ENCODE data around the gene MITD1. TPM values are rescaled to one million over a fixed set of nuclear protein-coding genes. Genes with fewer than 3 reads are reported as not detected.

MITD1 gene
- total RNA-seq, 4 donors from 2014 or later: 5.0 to 30.6 (median 24.0) TPM

- Histone ChIP-seq H3K4me1 (no peaks in the 10 kb centered on the region), H3K27ac (no peak overlapping the region), H3K9me3 (no peaks in the 10 kb centered on the region), H3K4me3 (no peak overlapping the region), H3K36me3 (peaks cover 0 to 44% (median 15%) of the 10 kb centered on the region in 4 donors), H3K27me3 (no peaks in the 10 kb centered on the region)
- intact Hi-C loops (cut with DNase I; ENCODE audit: low total_unique reads) (no loop called here), in situ Hi-C loops (cut with MboI; ENCODE audit: low pct_ligation_motif_present in 1 of 4, low pct_unique_long_range_greater_than_20kb in 1 of 4, low sequenced_read_pairs in 3 of 4) (loop anchor here (25.0 kb wide), 2 partner anchors 147 to 297 kb away; partner anchors contain the start of genes REV1 (in 3 of the 4), EIF5B (in 2 of the 4) and TXNDC9 (in 2 of the 4))
- 96% methylated on average over 1 of the region's 1 CpG; no CpG with 5 or more reads in 1 of the 2 donors for WGBS, 2 donors (ENCODE audit: low coverage in 1 of 2)
- TF ChIP-seq POLR2AphosphoS5 (IDR thresholded peaks at IDR 0.05): no peak
- no peak for TF ChIP-seq CTCF (IDR thresholded peaks at IDR 0.05)
- TF ChIP-seq POLR2A (IDR thresholded peaks at IDR 0.05): no peak
- TF ChIP-seq EP300 (IDR thresholded peaks at IDR 0.05; ENCODE audit: low read depth): no peak
- DNase-seq: no peak
Measured at GRCh38 chr2:99190548-99190947, 9.7 kb upstream of the MITD1 start.

- DNase-seq: no peak
- intact Hi-C loops (cut with DNase I; ENCODE audit: low total_unique reads): no loop called here
- Histone ChIP-seq H3K9me3 (no peaks in the 10 kb centered on the region), H3K4me3 (no peak overlapping the region), H3K4me1 (no peaks in the 10 kb centered on the region), H3K27ac (no peak overlapping the region), H3K27me3 (no peaks in the 10 kb centered on the region), H3K36me3 (peaks cover 0 to 32% (median 10%) of the 10 kb centered on the region in 4 donors)
- WGBS, 2 donors (ENCODE audit: low coverage in 1 of 2): 96 to 100% methylated on average over 2 to 3 of the region's 3 CpGs
- in situ Hi-C loops (cut with MboI; ENCODE audit: low pct_ligation_motif_present in 1 of 4, low pct_unique_long_range_greater_than_20kb in 1 of 4, low sequenced_read_pairs in 3 of 4): loop anchor here (10.0 to 25.0 kb wide), 3 partner anchors 146 to 299 kb away; partner anchors contain the start of genes EIF5B (in 3 of the 4), REV1 (in 3 of the 4) and TXNDC9 (in 3 of the 4)
- no peak for TF ChIP-seq EP300 (IDR thresholded peaks at IDR 0.05; ENCODE audit: low read depth)
- TF ChIP-seq CTCF (IDR thresholded peaks at IDR 0.05): no peak
- TF ChIP-seq POLR2A (IDR thresholded peaks at IDR 0.05): no peak
- TF ChIP-seq POLR2AphosphoS5 (IDR thresholded peaks at IDR 0.05): no peak
Measured at GRCh38 chr2:99188357-99188756, 7.5 kb upstream of the MITD1 start.

- DNase-seq: no peak
- in situ Hi-C loops (cut with MboI; ENCODE audit: low pct_ligation_motif_present in 1 of 4, low pct_unique_long_range_greater_than_20kb in 1 of 4, low sequenced_read_pairs in 3 of 4) (loop anchor here (10.0 to 25.0 kb wide), 3 partner anchors 148 to 300 kb away; partner anchors contain the start of genes EIF5B (in 3 of the 4), REV1 (in 3 of the 4) and TXNDC9 (in 3 of the 4)), intact Hi-C loops (cut with DNase I; ENCODE audit: low total_unique reads) (no loop called here)
- H3K9me3 ChIP-seq: no peaks in the 10 kb centered on the region
- H3K36me3 ChIP-seq: peaks cover 0 to 25% (median 7%) of the 10 kb centered on the region in 4 donors
- no peak for TF ChIP-seq POLR2A (IDR thresholded peaks at IDR 0.05)
- TF ChIP-seq CTCF (IDR thresholded peaks at IDR 0.05): no peak
- TF ChIP-seq EP300 (IDR thresholded peaks at IDR 0.05; ENCODE audit: low read depth): no peak
- TF ChIP-seq POLR2AphosphoS5 (IDR thresholded peaks at IDR 0.05): no peak
- H3K27ac ChIP-seq: no peak overlapping the region
- H3K4me3 ChIP-seq: no peak overlapping the region
- no peaks in the 10 kb centered on the region for H3K27me3 ChIP-seq
- peaks cover 1 to 13% (median 5%) of the 10 kb centered on the region in 4 donors for H3K4me1 ChIP-seq
Measured at GRCh38 chr2:99187011-99187410, 6.2 kb upstream of the MITD1 start.

GRCh38 chr2:99184811-99185210 is 4.0 kb upstream of the MITD1 start:
- TF ChIP-seq EP300 (IDR thresholded peaks at IDR 0.05; ENCODE audit: low read depth): no peak
- TF ChIP-seq CTCF (IDR thresholded peaks at IDR 0.05): no peak
- no peak for TF ChIP-seq POLR2A (IDR thresholded peaks at IDR 0.05)
- no peak for TF ChIP-seq POLR2AphosphoS5 (IDR thresholded peaks at IDR 0.05)
- no peak overlapping the region for H3K4me3 ChIP-seq
- H3K36me3 ChIP-seq: peaks cover 0 to 10% (median 4%) of the 10 kb centered on the region in 4 donors
- in situ Hi-C loops (cut with MboI; ENCODE audit: low pct_ligation_motif_present in 1 of 4, low pct_unique_long_range_greater_than_20kb in 1 of 4, low sequenced_read_pairs in 3 of 4) (loop anchor here (10.0 to 25.0 kb wide), 3 partner anchors 150 to 302 kb away; partner anchors contain the start of genes EIF5B (in 3 of the 4), REV1 (in 3 of the 4) and TXNDC9 (in 3 of the 4)), intact Hi-C loops (cut with DNase I; ENCODE audit: low total_unique reads) (no loop called here)
- 82 to 93% methylated on average over 3 to 6 of the region's 6 CpGs for WGBS, 2 donors (ENCODE audit: low coverage in 1 of 2)
- H3K9me3 ChIP-seq: no peaks in the 10 kb centered on the region
- H3K27ac ChIP-seq: no peak overlapping the region
- DNase-seq: no peak
- no peaks in the 10 kb centered on the region for H3K27me3 ChIP-seq
- peaks cover 12 to 26% (median 17%) of the 10 kb centered on the region in 4 donors for H3K4me1 ChIP-seq
